Hematopoietic multipotent progenitor cell treated with erythropoietin and hydrocortisone succinate and interleukin-3 and kit ligand, for 8 days (in vitro differentiated cells): Measurements from ENCODE around the gene SLC6A2.

ENCODE experiments used
- DNase-seq: peaks from one replicate; pipeline ENCODE4 v3.0.0-alpha.2; 2015

Gene SLC6A2

DNA sequence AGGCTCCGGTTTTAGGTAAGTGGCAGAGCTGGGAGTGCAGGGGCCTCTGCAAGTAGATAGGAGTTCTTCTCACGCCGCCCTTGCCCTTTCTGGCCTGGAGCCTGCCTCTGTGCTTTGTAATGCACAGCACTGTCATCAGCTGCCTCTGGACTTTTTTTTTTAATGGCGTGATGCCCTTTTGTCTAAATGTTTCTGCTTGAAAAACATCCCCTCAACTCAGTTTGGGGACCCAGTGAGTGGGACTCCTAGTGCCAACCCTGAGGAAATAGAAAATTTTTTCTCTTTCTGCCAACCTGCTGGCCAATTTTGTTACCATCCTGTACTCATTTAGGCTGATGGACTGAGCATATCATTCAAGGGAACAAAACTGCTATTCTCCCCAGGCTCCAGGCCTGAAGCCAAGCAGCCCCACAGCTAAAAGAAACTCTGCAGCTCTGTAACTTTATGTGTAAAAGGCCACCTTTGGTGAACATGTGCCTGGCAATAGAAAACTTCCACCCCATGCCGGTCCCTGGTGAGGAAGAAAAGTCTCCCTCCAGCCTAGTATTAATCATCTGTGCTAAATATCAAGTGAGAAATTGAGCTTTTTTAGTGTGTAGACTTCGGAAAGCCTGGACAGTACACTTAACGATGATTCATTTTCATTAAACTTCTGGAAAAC is 22.5 kb downstream of the SLC6A2 start:
- DNase-seq: no peak

DNA sequence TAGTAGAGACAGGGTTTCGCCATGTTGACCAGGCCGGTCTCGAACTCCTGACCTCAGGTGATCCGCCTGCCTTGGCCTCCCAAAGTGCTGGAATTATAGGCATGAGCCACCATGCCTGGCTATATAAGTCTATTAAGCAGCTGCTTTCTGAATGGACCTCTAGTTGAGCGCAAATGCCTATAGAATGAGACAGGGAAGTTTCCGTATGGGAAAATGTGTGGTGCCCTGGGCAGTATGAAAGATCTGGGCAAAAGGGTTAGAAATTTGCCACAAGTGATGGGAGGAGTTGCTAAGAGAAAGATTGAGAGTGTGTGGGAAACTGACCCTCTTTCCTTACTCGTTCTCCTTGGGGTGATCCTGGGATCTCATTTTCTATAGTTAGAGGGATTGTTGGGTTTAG is 26.3 kb downstream of the SLC6A2 start:
- no peak for DNase-seq

GRCh38 chr16:55685973-55686372 is 30.2 kb downstream of the SLC6A2 start:
- DNase-seq: no peak

- DNase-seq: no peak
Observed at GRCh38 chr16:55686671-55687070, 30.9 kb downstream of the SLC6A2 start.

GRCh38 chr16:55687802-55688201 is 32.0 kb downstream of the SLC6A2 start:
- no peak for DNase-seq

GRCh38 chr16:55690841-55691240 is 35.1 kb downstream of the SLC6A2 start:
- no peak for DNase-seq

DNA sequence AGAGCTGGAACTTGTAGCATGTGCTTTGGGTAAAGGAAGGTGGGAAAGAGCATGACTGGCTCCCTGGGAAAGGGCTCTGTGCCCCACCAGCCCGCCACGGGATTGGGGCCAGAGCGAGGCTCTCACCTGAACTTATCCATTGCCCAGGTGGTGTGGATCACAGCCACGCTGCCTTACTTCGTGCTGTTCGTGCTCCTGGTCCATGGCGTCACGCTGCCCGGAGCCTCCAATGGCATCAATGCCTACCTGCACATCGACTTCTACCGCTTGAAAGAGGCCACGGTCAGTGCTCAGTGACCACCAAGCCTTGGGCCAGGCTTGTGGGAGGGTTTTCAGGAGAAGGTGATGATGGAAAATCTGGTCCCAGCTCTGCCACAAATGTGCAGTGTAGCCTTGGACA is 36.0 kb downstream of the SLC6A2 start:
- DNase-seq: no peak

- no peak for DNase-seq
Observed at GRCh38 chr16:55695595-55695994, 39.8 kb downstream of the SLC6A2 start.

GRCh38 chr16:55697867-55698266 is 42.1 kb downstream of the SLC6A2 start:
- DNase-seq: no peak

- no peak for DNase-seq
Observed at GRCh38 chr16:55698331-55698730, 42.5 kb downstream of the SLC6A2 start.

GRCh38 chr16:55698946-55699345 is 43.2 kb downstream of the SLC6A2 start:
- DNase-seq: no peak

GRCh38 chr16:55699616-55700015 is 43.8 kb downstream of the SLC6A2 start:
- DNase-seq: no peak

- no peak for DNase-seq
Observed at GRCh38 chr16:55700067-55700466, 44.3 kb downstream of the SLC6A2 start.

- DNase-seq: no peak
Observed at GRCh38 chr16:55700961-55701360, 45.2 kb downstream of the SLC6A2 start.

- DNase-seq: peak; percentile 61
Observed at GRCh38 chr16:55701442-55702319, 45.9 kb downstream of the SLC6A2 start.

GRCh38 chr16:55703003-55704001 is 47.5 kb downstream of the SLC6A2 start:
- DNase-seq: peak; percentile 61

DNA sequence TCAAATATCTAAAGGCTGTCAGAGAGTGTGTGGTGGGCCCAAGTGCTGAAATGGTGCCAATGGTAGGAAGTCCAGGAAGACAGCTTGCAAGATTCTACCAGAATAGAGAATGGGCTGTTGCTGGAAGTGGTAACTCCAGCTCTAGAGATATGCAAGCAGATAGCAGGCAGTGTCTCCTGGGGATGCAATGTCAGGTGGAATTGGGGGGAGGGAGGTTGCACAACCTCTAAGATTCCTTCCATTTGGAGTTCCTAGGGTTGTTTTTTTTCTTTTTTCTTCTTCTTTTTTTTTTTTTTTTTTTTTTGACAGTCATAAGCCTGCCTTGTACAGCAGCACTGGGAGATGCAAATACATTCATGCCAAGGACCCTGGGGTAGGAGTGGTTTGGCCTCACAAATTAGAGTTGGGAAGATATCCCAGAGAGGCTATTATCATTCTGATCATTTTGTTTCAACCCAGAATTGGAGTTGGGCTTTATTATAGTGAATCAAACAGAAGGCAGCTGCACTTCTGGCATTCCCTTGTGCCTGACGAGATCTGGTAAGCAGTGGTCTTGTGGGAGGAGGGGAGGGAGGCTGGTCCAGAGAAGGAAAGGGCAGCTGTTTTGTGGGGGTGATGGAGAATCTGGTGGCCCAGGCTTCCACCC is 51.1 kb downstream of the SLC6A2 start:
- DNase-seq: no peak

DNA sequence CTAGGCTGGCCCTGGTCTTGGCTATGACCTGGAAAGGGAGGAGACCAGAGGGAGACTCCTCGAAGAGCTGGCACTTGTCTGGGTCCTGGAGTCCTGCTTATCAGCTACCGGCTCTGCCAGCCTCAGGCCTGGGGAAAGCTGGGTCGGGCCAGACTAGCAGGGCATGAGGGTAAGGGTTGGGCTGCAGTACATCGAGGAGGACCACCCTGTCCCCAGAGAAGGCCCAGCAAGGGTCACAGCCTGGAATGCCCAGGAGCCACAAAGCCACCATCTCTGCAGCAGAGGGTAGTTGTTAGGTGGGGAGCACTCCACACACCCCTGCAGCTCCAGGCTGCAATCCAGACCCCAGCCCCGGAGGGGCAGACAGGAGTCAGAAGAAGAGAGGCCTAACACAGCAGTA is 54.0 kb downstream of the SLC6A2 start:
- no peak for DNase-seq

- no peak for DNase-seq
Observed at GRCh38 chr16:55710466-55710865, 54.7 kb downstream of the SLC6A2 start.

DNA sequence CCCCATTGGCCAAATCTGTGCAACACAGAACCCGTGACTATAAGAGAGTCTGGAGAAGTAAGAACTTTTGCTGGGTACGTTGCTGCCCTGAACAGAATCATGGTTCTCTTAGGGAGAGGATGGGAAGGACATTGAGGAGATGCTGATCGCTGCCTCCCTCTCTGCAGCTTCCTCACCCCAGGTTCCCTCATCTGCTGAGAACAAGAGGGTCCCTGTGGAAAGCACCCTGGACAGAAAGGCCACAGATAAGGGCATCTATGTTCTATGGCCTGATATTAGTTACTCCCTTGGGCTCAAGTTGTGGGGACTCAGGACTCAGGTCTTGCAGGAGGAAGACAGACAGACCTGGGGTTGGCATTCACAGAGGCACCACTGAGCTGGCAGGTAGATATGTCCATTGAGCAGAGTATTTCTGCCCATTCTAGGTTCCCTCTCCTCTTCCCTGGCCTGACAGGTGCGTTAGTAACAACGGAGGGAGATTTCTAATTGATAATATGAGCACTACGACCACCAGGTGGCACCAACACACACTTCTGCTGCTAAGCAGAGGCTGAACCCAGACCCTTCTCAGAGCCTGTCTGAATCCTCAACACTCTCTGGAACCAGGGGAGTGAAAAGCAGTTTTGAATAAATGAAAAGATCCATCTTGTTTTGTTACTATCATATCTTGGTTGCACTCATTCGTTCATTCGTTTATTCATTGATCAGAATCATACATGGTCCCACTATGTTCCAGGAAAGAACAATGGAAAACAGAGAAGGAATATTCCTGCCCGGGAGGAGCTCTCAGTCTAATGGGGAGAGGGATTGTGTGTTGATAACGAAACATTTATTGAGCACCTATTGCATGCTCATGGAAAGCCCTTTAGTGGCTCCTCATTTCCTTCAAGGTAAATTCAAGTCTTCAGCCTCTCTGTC is 56.4 kb downstream of the SLC6A2 start:
- DNase-seq: peak; percentile 51

DNA sequence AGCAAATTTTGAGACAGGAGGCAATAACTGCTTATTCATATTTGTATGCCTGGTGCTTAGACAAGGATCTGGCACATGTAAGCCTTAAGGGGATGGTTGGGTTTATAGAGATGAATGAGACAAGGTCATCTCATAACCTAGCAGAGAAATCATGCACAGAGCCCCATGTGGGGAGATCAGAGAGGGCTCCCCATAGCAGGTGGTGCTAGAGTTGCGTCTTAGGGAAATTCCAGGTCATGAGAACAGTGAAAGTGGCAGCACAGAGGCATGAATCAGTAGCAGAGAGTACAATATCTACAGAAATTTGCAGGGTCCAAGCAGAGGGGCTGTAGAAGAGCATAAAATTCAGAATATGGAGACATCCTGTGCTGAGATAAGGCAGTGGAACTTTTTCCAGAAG is 57.3 kb downstream of the SLC6A2 start:
- no peak for DNase-seq
